ENCODE data around the gene TMEM18. TPM values are rescaled to one million over a fixed set of nuclear protein-coding genes. Genes with fewer than 3 reads are reported as not detected.

The TMEM18 gene
- total and polyA plus RNA-seq, 7 donors = 8.2 to 27.9 (median 18.1) TPM

GRCh38 chr2:691821-692761 lies 14.9 kb upstream of the TMEM18 start:
- Histone ChIP-seq H3K9me3 (no peaks in the 10 kb centered on the region), H3K27ac (no peak overlapping the region), H3K4me3 (no peak overlapping the region), H3K4me1 (peaks cover 5% of the 10 kb centered on the region), H3K27me3 (ENCODE audit: insufficient read depth in 3 of 3, low read length in 2 of 3) (peaks cover 0 to 2% (median 0%) of the 10 kb centered on the region in 3 donors), H3K36me3 (ENCODE audit: insufficient read depth in 1 of 2, low read depth in 1 of 2) (no peaks in the 10 kb centered on the region)
- no peak for ATAC-seq
- DNase-seq = peak in 1 of 2 donors; percentile 50
- TF ChIP-seq CTCF (IDR thresholded peaks at IDR 0.05) = no peak
- intact Hi-C loops (cut with DNase I) = no loop called here
- 68 to 71% (median 71%) methylated on average over 34 to 35 of the region's 35 CpGs for WGBS, 3 donors

GRCh38 chr2:690799-691198 lies 13.6 kb upstream of the TMEM18 start:
- no peak for TF ChIP-seq CTCF (IDR thresholded peaks at IDR 0.05)
- H3K27ac ChIP-seq = no peak overlapping the region
- H3K9me3 ChIP-seq = no peaks in the 10 kb centered on the region
- intact Hi-C loops (cut with DNase I) = no loop called here
- H3K27me3 ChIP-seq (ENCODE audit: insufficient read depth in 3 of 3, low read length in 2 of 3) = peaks cover 0 to 2% (median 0%) of the 10 kb centered on the region in 3 donors
- peaks cover 5% of the 10 kb centered on the region for H3K4me1 ChIP-seq
- DNase-seq = no peak
- 76 to 81% (median 77%) methylated on average over 10 of the region's 10 CpGs for WGBS, 3 donors
- no peak for ATAC-seq
- H3K4me3 ChIP-seq = no peak overlapping the region
- H3K36me3 ChIP-seq (ENCODE audit: insufficient read depth in 1 of 2, low read depth in 1 of 2) = no peaks in the 10 kb centered on the region

DNA sequence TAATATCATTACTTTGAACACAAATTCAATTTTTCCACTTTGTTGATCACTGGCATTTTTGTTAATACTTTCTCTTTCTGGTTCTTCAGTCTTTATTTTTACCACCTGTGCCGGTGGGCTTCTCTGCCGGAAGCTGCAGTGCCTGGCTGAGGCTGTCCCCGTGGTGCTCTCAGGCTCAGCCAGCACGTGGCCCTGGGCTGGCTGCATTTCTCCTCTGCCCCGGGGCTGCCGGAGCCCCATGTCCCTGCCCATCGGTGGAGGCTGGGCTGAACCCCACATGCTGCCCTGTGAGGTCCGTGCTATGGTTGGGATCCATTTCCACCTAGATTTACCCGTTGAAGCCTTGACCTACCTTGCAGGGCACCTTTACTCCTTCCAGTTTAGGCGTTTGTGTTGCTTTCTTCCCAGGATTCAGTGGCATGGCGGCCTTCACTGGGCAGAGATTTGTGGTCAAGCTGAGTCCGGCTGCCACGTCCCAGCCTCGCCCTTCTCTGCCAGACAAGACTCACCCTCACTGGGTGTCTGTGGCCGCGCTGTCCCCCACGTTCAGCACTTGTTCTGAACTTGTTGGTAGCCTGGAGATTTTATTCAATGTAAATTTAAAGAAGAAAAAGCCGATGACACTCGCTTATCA lies 12.8 kb upstream of the TMEM18 start:
- no peak for TF ChIP-seq CTCF (IDR thresholded peaks at IDR 0.05)
- 64 to 74% (median 73%) methylated on average over 18 to 19 of the region's 19 CpGs for WGBS, 3 donors
- Histone ChIP-seq H3K27ac (no peak overlapping the region), H3K9me3 (no peaks in the 10 kb centered on the region), H3K27me3 (ENCODE audit: insufficient read depth in 3 of 3, low read length in 2 of 3) (peaks cover 0 to 2% (median 0%) of the 10 kb centered on the region in 3 donors), H3K36me3 (ENCODE audit: insufficient read depth in 1 of 2, low read depth in 1 of 2) (no peaks in the 10 kb centered on the region), H3K4me3 (no peak overlapping the region), H3K4me1 (peaks cover 2% of the 10 kb centered on the region)
- ATAC-seq (no peak), DNase-seq (no peak)
- intact Hi-C loops (cut with DNase I) = no loop called here

DNA sequence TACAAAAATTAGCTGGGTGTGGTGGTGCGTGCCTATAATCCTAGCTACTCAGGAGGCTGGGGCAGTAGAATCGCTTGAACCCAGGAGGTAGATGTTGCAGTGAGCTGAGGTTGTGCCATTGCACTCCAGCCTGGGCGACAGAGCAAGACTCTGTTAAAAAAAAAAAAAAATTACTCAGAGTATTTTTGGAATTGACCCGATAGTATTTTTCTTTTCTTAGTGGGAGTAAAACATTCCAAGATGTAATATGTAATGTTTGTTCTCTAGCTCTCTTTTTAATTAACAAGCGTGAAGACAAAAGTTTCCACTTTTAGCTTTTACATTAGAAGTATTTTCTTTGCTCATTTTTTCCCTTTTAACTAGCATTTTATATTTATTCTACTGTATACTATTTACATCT lies 12.0 kb upstream of the TMEM18 start:
- no peaks in the 10 kb centered on the region for H3K36me3 ChIP-seq (ENCODE audit: insufficient read depth in 1 of 2, low read depth in 1 of 2)
- DNase-seq (no peak), ATAC-seq (no peak)
- H3K4me1 ChIP-seq = no peaks in the 10 kb centered on the region
- no peak overlapping the region for H3K4me3 ChIP-seq
- WGBS, 3 donors = 58 to 72% (median 64%) methylated on average over 5 of the region's 5 CpGs
- intact Hi-C loops (cut with DNase I) = no loop called here
- no peak overlapping the region for H3K27ac ChIP-seq
- H3K27me3 ChIP-seq (ENCODE audit: insufficient read depth in 3 of 3, low read length in 2 of 3) = peaks cover 0 to 2% (median 0%) of the 10 kb centered on the region in 3 donors
- TF ChIP-seq CTCF (IDR thresholded peaks at IDR 0.05) = no peak
- H3K9me3 ChIP-seq = no peaks in the 10 kb centered on the region
